Sigmoid colon (tissue), 4 donors: ENCODE results near the gene PTPN7.

ENCODE experiments used
- CTCF ChIP-seq, 4 experiments: fragments of 450-650 bp in 3 of 4; fragments of 200-600 bp in 1 of 4; IDR thresholded peaks; one replicate each; pipeline ENCODE4 v1.5.1; 2016 to 2019; ENCODE audit warnings: antibody characterized with exemption in 4 of 4, mild to moderate bottlenecking in 3 of 4, moderate library complexity in 2 of 4
- EP300 ChIP-seq, 4 donors: sonication (generic); formaldehyde crosslinking; IDR thresholded peaks; one replicate each; pipeline ENCODE4 v1.6.1; 2017; ENCODE audit warnings: antibody characterized with exemption in 4 of 4
- POLR2A ChIP-seq, 2 donors: fragments of 450-650 bp; IDR thresholded peaks; one replicate each; pipeline ENCODE4 v1.6.1; 2016; ENCODE audit warnings: antibody characterized with exemption in 2 of 2, mild to moderate bottlenecking in 2 of 2, moderate library complexity in 2 of 2
- POLR2AphosphoS5 ChIP-seq, 4 donors: sonication (generic); formaldehyde crosslinking; IDR thresholded peaks; one replicate each; pipeline ENCODE4 v1.6.1; 2017; ENCODE audit warnings: antibody characterized with exemption in 4 of 4

- TF ChIP-seq CTCF (IDR thresholded peaks at IDR 0.05) (no peak), EP300 (IDR thresholded peaks at IDR 0.05) (no peak), POLR2AphosphoS5 (IDR thresholded peaks at IDR 0.05) (no peak), POLR2A (IDR thresholded peaks at IDR 0.05) (no peak)
Measured at GRCh38 chr1:202207292-202207691, 46.9 kb upstream of the PTPN7 start.
